Head of caudate nucleus (tissue), 42 donors: ENCODE data around the gene GLT8D2.

ENCODE experiments used
- DNase-seq, 42 donors: peaks; one replicate each; pipeline versions ENCODE4 v3.0.0 to v3.0.0-alpha.2; 2020 to 2021; ENCODE audit warnings: mixed read lengths in 7 of 42
- intact Hi-C: fragments of 100-400 bp; cut with DNase I; formaldehyde crosslinking; loops from one replicate; pipeline ENCODE4 v1.15.0; 2022

GLT8D2 gene, protein sequence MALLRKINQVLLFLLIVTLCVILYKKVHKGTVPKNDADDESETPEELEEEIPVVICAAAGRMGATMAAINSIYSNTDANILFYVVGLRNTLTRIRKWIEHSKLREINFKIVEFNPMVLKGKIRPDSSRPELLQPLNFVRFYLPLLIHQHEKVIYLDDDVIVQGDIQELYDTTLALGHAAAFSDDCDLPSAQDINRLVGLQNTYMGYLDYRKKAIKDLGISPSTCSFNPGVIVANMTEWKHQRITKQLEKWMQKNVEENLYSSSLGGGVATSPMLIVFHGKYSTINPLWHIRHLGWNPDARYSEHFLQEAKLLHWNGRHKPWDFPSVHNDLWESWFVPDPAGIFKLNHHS

GRCh38 chr12:104049903-104050356, at the start of gene GLT8D2:
Gene GLT8D2, minus strand, starts transcription at chr12:104050187. Its CDS starts 30,539 bp downstream, at chr12:104019648.
- peak in 7 of 42 donors; percentile 10 to 56 (median 33) for DNase-seq
- intact Hi-C loops: no loop called here

DNA sequence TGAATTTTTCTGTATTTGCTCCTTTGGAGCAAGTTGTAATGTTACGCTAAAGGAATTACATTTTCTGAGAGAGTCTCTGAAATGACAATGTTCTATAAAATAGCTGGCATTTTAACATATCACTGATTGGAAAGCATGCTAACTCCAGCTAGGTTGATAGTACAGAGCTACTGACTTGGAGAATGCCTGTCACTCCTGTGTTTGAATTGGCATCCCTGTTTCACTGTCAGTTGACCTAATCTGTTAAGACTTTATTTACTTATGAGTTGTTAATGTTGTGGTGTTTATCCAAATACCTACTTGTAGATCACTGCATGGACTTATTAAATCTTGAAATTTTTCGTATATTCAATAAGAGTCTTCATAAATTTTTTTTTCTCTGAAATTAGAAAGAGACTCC, 48.0 kb upstream of the GLT8D2 start:
- DNase-seq: no peak
- intact Hi-C loops: no loop called here

GRCh38 chr12:104095289-104095688, 45.3 kb upstream of the GLT8D2 start:
- DNase-seq: no peak
- intact Hi-C loops: no loop called here

DNA sequence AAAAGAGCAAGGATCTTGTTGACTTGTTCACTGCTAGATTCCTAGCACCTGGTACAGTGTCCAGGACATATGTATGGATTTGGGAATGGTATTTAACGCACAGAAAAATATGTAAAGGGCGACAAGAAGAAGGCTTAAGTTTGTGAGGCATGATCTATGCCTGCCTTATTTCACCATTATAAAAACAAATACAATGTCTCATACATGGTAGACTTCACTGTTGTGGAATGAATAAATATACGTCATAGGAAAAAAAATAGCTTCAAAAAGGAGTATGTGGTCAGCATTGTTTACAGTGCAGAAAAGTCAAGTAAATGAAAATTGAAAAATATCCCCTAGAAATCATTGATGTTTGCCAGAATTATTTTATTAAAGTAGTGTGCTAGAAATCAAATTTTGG, 44.3 kb upstream of the GLT8D2 start:
- no peak for DNase-seq
- intact Hi-C loops: no loop called here

- intact Hi-C loops: no loop called here
- DNase-seq: no peak
Measured at GRCh38 chr12:104091136-104091535, 41.1 kb upstream of the GLT8D2 start.

DNA sequence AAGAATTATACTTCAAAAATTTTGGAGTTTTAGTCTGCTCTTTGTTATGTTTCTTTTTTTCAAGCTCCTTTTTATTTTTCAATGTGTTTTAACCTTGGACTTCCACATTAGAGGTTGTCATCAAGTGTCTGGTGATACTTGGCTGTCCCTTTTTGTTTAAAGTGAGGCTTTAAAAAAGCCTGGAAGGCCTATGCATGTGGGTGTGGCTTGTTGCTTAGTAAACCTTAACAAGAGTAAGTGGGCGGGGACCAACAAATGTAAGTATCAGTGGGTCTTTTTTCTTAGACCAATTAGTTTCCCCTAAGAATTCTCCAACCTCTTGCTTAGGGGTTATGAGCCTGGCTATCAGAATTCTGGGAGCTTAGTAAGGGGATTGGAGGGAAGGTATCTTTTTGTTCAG, 40.7 kb upstream of the GLT8D2 start:
- intact Hi-C loops: no loop called here
- no peak for DNase-seq

GRCh38 chr12:104083769-104084475, 33.9 kb upstream of the GLT8D2 start:
- intact Hi-C loops: no loop called here
- DNase-seq: no peak

DNA sequence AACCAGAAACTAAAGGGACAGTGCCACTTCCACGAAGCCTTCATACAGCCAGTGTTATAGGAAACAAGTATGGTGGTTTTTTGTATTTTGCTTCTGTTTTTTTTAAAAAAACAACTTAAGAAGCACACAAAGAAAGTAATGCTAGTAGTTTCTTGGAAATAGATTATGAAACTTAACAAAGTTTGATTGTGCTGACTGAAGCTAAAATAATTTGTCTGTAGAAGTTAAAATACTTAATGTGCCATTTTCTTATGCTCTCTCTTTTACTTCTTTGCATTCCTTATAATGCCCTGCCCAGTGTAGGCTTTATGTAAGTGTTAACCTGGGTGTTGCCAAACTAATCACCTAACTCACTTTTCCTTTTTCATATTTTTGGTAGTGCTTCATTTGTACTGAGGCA, 30.8 kb upstream of the GLT8D2 start:
- DNase-seq: no peak
- intact Hi-C loops: no loop called here

DNA sequence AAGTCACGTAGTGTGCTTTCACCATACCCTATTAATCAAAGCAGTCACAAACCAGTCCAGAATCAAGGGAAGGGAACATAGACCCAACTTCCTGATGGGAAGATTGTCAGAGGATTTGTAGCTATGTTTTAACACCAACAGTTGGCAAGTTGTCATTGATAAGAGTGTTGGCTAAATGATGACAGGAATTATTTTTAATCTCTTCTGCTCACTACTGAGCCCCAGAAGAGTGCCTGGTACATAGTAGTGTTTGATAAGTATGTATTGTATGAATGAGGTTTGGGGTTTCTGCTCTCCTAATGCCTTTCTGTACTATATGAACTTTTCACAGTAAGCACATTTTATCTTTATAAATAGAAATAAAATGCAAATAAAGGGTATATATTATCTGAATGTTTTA, 29.0 kb upstream of the GLT8D2 start:
- intact Hi-C loops: no loop called here

DNA sequence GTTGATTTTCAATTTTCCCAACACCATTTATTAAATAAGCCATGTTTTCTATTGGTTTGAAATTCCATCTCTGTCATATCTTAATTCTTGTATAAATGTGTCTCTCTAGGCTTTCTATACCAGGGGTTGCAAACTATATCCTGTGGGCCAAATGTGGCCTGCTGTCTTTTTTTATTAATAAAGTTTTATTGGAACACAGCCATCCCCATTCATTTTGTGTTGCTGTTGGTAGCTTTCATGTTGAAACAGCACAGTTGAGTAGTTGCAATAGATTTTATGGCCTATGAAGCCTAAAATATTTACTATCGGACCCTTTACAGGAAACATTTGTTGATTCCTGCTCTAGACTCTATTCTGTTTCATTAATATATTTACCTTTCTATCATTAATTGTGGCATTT, 23.7 kb upstream of the GLT8D2 start:
- no peak for DNase-seq
- intact Hi-C loops: no loop called here

More for the DNA sequence above, 29.0 kb upstream of the GLT8D2 start:
- no peak for DNase-seq

- intact Hi-C loops: no loop called here
- no peak for DNase-seq
Measured at GRCh38 chr12:104072099-104072498, 22.1 kb upstream of the GLT8D2 start.

GRCh38 chr12:104064842-104065427, 14.9 kb upstream of the GLT8D2 start:
- intact Hi-C loops: loop anchor here (5.0 to 10.0 kb wide), 2 partner anchors 70 to 98 kb away; partner anchors contain the start of genes NFYB and TDG
- DNase-seq: peak in 14 of 42 donors; percentile 5 to 53 (median 19)

- peak; percentile 78 to 98 (median 94) for DNase-seq
- intact Hi-C loops: loop anchor here (5.0 to 10.0 kb wide), 2 partner anchors 71 to 97 kb away; partner anchors contain the start of genes NFYB and TDG
Measured at GRCh38 chr12:104064031-104064841, 14.2 kb upstream of the GLT8D2 start, which contains the start of gene HCFC2. Gene HCFC2, plus strand, starts transcription at chr12:104064531. Its CDS starts 30 bp downstream, at chr12:104064561.

DNA sequence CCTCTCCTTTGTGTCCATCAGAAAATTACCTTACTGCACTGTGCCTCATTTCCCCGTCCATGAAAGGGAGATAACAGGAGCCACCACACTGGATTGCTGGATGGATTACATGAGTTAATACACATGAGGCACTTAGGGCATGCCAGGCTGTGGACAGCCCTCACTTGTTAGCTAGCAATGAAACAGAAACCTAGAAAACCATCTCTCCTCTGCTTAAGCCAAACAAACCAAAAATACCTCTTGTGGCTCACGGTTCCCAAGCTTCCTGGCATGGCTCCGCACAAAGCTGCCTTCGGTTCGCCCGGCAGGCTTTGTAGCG, 13.7 kb upstream of the GLT8D2 start:
- intact Hi-C loops: loop anchor here (5.0 to 10.0 kb wide), 2 partner anchors 71 to 96 kb away; partner anchors contain the start of genes NFYB and TDG
- DNase-seq: peak in 3 of 42 donors; percentile 10 to 41 (median 22)

GRCh38 chr12:104060791-104061190, 10.8 kb upstream of the GLT8D2 start:
- peak in 3 of 42 donors; percentile 13 to 42 (median 17) for DNase-seq
- intact Hi-C loops: loop anchor here (5.0 to 10.0 kb wide), 2 partner anchors 74 to 93 kb away; partner anchors contain the start of genes NFYB and TDG

GRCh38 chr12:104059963-104060362, 10.0 kb upstream of the GLT8D2 start:
- intact Hi-C loops: loop anchor here (5.0 to 10.0 kb wide), 2 partner anchors 75 to 93 kb away; partner anchors contain the start of genes NFYB and TDG
- DNase-seq: no peak

GRCh38 chr12:104058802-104059201, 8.8 kb upstream of the GLT8D2 start:
- intact Hi-C loops: no loop called here
- DNase-seq: no peak

GRCh38 chr12:104057771-104058197, 7.8 kb upstream of the GLT8D2 start:
- no peak for DNase-seq
- intact Hi-C loops: no loop called here
